HG03342 (cell line): ENCODE measurements around the gene CUX1.

ENCODE experiments used
- ATAC-seq: cut with Tn5 transposase; IDR thresholded peaks from one replicate; pipeline ENCODE4 v1.9.1; 2021; ENCODE audit warnings: mild to moderate bottlenecking, moderate library complexity; ENCODE audit not compliant: unreplicated experiment

The CUX1 gene, protein sequence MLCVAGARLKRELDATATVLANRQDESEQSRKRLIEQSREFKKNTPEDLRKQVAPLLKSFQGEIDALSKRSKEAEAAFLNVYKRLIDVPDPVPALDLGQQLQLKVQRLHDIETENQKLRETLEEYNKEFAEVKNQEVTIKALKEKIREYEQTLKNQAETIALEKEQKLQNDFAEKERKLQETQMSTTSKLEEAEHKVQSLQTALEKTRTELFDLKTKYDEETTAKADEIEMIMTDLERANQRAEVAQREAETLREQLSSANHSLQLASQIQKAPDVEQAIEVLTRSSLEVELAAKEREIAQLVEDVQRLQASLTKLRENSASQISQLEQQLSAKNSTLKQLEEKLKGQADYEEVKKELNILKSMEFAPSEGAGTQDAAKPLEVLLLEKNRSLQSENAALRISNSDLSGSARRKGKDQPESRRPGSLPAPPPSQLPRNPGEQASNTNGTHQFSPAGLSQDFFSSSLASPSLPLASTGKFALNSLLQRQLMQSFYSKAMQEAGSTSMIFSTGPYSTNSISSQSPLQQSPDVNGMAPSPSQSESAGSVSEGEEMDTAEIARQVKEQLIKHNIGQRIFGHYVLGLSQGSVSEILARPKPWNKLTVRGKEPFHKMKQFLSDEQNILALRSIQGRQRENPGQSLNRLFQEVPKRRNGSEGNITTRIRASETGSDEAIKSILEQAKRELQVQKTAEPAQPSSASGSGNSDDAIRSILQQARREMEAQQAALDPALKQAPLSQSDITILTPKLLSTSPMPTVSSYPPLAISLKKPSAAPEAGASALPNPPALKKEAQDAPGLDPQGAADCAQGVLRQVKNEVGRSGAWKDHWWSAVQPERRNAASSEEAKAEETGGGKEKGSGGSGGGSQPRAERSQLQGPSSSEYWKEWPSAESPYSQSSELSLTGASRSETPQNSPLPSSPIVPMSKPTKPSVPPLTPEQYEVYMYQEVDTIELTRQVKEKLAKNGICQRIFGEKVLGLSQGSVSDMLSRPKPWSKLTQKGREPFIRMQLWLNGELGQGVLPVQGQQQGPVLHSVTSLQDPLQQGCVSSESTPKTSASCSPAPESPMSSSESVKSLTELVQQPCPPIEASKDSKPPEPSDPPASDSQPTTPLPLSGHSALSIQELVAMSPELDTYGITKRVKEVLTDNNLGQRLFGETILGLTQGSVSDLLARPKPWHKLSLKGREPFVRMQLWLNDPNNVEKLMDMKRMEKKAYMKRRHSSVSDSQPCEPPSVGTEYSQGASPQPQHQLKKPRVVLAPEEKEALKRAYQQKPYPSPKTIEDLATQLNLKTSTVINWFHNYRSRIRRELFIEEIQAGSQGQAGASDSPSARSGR (N-terminal part only)

DNA sequence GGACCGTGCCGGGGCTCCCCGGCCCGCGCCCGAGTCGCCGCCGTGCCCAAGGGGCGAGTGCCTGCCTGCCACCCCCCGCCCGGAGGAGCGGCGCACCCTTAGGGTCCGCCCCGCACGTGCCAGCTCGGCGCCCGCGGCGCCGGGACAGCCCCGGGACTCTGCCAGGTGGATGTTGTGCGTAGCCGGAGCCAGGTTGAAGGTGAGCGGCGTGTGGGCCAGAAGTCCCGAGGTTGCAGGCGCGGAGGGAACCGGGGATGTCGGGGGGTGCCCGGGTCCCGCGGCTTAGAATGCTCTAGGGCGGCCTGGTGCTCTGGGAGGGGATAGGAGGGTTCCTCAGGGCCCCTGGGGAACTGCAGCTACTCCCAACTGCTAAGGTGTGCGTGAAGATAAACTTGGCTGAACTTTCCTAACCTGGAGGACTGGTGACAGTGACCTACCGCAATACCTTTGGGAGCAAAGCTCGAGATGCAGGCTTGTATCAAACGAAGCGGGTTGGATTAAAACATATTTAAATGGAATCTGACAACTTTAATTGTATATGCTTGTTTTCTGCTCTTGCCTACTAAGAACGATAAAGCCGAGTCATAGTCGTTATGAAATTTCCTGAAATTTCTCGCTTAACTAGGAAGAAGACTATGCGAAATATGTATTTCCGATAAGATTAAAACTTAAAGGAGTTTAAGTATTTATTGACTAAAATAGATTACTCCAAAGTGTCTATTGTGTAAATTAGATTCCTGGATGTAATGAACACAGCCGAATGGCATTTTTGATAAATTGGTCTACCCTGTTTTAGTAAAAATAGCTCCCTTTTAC is at the start of gene CUX1:
Gene CUX1 (plus strand): TSS at position 156 of the 816 bp plus-strand sequence. CDS start 14 bp downstream, at position 170.
- peak; percentile 6 for ATAC-seq

DNA sequence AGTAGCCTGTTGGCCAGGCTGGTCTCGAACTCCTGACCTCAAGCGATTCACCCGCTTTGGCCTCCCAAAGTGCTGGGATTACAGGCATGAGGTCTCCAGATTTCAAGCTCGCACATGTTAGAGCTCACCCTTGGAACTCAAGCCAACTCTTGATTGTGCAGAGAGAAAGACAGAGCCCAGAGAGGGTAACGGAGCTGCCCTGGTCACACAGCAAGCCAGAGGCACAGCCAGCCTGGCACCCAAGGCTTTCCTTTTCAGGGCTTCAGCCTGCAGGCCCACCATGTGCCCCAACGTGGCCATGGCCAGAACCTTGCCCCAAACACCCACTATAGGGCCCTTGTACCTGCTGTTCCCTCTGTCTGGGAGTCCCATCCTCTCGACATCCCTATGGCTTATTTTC is 49.1 kb upstream of the CUX1 start:
- no peak for ATAC-seq

DNA sequence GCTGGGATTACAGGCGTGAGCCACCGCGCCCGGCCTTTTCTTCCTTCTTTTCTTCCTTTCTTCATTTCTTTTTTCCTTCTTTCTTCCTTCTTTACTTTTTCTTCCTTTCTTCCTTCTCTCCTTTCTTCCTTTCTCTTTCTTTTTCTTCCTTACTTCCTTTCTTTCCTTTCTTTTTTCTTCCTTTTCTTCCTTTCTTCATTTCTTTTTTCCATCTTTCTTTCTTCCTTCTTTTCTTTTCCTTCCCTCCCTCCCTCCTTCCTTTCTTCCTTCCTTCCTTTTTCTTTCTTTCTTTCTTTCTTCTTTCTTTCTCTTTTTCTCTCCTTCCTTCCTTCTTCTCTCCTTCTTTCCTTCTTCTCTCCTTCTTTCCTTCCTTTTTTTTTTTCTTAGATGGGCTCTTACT is 47.0 kb upstream of the CUX1 start:
- no peak for ATAC-seq

DNA sequence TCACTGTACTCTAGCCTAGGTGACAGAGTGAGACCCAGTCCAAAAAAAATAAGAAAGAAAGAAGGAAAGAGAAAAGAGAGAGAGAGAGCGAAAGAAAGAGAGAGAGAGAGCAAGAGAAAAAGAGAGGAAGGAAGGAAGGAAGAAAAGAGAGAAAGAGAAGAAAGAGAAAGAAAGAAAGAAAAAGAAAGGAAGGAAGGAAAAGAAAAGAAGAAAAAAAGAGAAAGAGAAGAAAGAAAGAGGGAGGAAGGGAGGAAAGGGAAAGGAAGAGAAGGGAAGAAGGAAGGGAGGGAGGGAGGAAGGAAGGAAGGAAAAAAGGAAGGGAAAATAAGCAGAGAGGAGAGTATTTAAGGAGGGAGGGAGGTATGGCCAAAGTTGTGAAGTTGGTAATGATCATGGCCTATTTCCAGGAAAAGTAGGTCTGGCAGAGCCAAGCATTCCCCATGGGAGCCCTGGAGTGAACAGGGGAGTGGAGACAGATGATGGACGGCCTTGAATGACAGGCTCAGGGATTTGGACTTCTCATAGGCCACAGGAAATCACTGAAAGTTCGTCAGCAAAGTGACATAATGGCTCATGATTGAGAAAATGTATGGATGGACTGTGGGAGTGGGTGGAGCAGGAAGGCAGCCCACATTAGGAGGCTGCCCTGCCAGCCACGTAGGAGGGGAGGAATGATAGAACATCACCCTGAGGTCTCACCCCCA is 44.8 kb upstream of the CUX1 start:
- no peak for ATAC-seq

DNA sequence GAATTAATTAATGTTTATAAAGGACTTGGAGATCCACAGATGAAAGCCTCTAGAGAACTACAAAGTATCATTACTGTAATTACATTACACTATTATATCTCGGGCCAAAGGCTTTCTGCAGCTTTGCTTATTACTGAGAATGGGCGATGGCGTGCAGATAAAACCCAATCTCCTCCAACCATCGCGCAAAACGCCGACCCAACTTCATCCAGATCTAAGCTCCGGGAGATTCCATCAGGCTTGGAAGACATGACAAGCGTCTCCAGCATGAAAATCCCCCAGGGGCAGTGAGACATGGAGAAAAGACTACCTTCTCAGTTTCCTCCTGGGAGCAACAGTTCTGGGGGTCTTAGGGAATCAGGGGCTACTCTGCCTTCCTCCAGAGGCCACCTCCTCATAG is 42.2 kb upstream of the CUX1 start:
- no peak for ATAC-seq

DNA sequence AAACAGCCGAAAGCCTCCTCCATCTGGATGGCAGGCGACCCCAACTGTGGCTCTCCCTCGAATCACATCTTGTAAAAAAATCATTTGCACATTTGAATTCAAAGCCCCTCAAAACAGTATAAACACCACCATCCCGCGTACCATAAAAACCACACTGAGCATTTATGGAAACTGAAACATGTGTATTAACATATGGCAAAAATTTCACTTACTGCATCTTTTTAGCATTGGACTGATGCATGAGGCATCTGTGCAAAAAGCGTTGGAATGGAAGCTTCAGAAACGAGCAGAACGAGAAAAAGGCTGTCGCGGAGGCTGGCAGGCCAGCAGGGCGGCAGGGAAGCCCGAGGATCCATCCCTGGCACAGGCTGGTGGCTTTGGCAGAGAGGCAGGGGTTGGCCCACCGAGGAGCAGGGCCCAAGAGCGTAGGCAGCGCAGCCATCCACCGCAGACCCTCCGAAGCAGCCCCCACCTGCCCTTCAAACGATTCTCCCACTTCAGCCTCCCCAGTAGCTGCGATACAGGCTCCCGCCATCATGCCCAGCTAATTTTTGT is 39.3 kb upstream of the CUX1 start:
- no peak for ATAC-seq

DNA sequence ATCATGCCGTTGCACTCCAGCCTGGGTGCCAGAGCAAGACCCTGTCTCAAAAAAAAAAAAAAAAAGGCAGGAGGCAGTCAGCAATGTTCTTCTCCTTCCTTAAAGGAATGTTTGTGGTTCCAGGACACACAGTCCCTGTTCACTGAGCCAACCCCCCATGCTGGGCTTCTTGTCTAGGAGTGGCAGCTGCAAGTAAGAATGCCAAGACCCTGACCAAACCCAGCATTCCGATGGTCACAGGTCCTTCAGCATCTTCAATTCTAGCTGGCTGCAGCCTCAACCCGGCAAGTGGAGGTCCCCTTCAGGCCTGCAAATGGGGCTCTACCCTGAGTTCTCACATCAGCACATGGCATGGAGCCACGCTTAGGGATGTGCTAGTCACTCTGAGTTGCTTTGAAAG is 38.2 kb upstream of the CUX1 start:
- ATAC-seq: no peak

DNA sequence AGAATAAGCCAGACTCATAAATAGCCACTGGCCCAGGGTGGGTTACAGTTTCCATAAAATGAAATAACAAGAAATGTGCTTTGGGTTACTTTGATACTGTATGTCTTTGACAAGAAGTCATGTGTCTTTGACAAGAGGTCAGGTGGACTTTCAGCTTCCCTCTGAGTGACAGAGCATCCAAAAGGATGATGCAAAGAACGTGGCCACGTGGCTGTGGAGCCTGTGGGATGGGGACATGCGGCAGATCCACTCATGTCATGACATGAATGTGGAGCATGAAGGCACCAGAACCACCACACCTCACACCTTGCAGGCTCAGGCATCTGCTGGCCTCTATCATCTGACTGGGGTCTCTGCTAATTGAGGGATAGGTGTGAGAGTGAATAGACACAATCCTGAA is 37.1 kb upstream of the CUX1 start:
- no peak for ATAC-seq

DNA sequence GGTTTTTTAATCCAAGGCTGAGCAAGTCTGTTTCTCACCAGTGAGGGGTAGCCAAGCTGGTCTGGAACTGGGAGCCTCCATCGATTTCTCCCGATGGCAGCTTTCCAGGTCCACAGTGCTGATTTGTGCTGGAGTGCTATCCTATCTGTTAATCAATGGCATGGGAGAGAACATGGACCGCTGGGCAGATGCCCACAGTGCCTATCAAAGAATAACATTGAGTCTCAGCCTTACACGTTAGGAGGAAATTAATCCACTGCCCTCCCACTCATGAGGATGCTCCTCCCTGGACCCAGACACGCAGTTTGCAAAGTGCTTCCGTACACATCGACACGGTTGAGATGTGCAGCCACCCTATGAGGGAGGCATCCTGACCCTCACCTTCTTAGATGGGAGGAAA is 36.0 kb upstream of the CUX1 start:
- ATAC-seq: no peak

DNA sequence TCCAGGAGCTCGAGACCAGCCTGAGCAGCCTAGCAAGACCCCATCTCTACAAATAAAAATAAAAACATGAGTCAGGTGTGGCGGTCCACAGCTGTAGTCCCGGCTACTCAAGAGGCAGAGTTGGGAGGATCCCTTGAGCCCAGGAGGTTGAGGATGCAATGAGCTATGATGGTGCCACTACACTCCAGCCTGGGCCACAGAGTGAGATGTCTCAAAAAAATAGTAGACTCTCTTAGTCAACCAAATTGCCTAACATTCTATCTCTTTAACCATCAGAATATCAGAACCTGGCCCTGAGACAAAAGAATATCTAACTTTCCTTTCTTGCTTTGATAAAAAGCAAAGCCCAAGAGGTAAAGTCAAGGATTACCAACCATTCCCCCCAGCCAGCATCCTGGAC is 35.0 kb upstream of the CUX1 start:
- ATAC-seq: no peak

DNA sequence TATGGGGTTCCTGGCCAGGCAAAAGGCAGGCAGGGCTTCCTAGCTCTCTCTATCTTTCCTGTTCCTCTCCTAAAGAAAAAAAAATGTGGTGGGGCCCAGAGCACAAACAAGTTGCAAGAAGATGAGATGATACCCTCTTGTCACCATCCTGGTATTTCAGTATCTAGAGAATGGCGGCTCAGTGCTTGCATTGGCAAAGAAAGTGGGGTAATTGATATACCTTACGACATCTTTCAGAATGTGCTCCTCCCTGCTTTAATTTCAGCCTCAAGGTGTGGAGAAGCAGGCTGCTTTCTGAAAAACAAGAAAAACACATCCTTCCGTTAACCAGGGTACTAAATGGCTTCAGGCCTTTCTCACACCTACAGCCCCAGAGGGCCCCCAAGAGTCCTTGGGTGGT is 34.5 kb upstream of the CUX1 start:
- no peak for ATAC-seq

DNA sequence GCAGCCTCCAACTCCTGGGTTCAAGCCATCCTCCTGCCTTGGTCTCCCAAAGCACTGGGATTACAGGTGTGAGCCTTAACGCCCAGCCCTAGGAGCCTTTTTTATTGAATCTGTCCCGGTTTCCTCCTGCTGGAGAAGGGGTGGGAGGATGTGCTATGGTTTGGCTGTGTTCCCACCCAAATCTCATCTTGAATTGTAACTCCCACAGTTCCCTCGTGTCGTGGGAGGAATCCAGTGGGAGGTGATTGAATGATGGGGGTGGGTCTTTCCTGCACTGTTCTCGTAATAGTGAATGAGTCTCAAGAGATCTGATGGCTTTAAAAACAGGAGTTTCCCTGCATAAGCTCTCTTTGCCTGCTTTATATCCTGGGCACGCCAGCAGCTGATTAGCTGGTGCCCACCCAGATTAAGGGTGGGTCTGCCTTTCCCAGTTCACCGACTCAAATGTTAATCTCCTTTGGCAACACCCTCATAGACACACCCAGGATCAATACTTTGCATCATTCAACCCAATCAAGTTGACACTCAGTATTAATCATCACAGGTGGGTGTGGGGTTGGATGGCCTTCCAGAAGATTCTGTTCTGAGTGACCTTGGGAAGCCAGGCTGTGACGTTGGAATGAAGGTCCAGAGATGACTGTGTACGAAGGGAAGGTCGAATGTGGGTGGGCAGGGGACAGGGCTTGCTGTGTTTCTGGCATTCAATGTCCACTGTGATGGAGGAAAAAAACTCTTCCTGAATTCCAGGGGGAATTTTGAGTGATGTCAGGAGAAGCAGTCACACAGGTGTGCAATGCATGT is 33.8 kb upstream of the CUX1 start:
- no peak for ATAC-seq

DNA sequence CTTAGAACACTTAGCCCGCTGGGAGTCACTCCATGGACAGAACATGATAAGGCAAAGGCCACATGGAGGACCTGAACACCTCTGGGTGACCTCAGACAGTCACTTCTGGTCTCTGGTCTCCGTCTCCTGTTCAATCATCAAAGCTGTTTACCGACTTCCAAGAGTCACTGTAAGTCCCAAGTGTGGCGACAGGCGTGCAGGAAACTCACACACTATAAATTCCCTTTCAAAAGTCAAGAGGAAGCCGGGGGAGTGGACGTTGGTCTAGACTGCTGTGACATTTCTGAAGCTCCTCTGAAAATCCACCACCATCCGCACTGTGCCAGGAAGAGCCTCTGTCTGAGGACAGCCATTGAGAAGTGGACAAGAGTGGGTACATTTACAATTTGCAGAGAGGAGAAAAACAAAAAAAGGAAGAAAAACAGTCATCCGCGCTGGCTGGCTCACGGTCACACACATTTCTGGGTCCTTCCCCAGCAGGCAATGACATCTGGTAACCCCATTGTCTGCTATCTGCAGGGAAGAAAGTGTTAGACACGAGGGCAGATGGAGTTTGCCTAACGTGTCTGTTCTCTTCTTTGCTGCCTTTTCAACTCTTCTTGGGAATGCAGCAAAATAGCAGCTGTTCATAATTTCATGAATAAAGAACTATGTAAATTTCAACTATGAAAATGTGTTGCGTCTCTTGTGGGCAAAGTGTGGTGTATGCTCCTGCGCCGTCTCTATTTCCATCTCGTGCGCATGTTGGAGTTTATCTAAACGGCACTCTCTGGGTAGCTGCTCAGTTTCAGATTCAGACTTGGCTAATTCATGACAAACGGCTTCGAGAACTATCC is 32.9 kb upstream of the CUX1 start:
- ATAC-seq: no peak

DNA sequence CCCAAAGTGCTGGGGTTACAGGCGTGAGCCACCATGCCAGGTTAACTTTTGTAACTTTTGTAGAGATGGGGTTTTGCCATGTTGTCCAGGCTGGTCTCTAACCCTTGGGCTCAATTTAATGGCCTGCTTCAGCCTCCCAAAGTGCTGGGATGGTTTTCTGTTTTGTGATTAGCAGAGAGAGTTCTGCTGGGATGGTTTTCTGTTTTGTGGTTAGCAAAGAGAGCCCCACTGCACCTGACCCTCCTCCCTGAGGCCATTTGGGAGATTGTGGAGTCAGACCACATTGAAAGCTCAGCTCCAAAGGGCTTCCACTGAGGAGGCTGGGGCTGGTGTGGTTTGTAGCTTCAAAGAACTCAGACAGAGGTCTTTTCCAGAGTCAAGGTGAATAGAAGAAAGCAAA is 29.6 kb upstream of the CUX1 start:
- ATAC-seq: no peak

DNA sequence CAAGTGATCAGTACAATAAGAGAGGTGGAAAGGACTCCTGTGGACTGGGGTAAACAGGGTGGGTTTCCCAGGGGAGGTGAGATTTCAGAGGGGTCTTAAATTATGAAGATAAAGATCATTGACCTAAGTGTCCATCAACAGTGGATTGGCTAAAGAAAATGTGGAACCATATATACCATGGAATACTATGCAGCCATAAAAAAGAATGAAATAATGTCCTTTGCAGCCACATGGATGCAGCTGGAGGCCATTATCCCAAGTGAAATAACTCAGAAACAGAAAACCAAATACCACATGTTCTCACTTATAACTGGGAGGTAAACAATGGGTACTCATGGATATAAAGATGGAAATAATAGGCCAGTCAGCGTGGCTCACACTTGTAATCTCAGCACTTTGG is 28.9 kb upstream of the CUX1 start:
- no peak for ATAC-seq

DNA sequence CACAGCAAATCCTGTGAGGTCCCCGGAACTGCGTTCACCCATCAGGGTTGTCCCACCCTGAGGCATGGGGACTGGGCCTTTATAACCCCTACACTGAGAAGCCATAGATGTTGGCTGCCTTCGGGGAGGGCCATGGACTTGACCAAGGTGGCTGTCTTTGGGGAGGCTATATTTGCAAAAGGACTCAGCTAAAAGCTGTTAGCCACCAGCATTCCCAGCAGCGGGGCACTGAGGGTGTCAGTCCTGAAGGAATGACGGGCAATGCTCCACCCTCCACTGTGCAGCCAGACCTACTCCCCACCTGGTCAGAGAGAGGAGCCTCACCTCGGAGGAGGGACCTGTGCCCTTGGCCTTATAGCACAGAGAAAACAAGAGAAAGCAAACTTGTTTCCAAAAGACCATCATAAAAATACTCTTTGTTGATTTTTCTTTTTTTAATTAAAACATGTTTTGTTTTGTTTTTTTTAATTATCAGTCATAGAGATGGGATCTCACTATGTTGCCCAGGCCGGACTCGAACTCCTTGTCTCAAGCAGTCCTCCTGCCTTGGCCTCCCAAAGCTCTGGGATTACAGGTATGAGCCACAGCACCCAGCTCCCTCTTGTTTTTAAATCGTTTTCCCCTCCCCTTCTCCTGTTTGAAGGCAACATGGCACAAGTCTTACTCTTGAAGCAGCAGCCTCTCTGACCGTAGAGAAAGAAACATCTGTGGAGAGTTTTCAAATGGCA is 26.7 kb upstream of the CUX1 start:
- ATAC-seq: no peak

DNA sequence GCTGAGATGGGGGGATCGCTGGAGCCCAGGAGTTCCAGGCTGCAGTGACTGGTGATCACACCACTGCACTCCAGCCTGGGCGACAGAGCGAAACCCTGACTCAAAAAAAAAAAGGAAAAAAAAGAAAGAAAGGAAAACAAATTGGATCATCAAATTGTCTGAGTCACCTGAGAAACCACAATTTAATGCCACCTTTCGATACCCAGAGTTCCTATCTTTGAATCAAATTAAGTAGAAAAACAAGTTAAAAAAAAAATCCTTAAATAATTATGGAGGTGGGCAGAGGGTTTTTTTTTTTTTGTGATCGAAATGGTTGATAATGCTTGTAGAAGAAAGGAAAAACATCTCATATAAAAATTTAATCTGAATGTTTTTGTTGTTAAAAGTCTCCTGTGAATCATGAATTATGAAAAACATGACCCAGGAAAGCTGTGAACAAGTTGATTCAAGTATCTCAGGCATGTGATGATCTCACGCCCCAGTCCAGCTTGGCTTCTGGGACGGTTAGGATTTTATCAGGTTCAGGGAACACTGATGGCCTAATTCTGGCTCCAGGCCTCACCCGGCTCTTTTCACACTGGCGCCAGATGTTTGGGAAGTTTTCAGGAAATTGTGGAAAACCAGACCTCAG is 25.3 kb upstream of the CUX1 start:
- ATAC-seq: no peak
